GM18858 (cell line): Measurements from ENCODE around the gene RASL11A.
"Not testable (repeated sequence)": the region's sequence is repeated elsewhere in the genome, so short reads cannot be mapped to it uniquely, and the experiment has no call there.

Source experiments
- ATAC-seq: cut with Tn5 transposase; IDR thresholded peaks from one replicate; pipeline ENCODE4 v1.9.1; 2021; ENCODE audit not compliant: unreplicated experiment

Gene RASL11A

GRCh38 chr13:27267596-27267995 lies 3.0 kb upstream of the RASL11A start:
- ATAC-seq = no peak

DNA sequence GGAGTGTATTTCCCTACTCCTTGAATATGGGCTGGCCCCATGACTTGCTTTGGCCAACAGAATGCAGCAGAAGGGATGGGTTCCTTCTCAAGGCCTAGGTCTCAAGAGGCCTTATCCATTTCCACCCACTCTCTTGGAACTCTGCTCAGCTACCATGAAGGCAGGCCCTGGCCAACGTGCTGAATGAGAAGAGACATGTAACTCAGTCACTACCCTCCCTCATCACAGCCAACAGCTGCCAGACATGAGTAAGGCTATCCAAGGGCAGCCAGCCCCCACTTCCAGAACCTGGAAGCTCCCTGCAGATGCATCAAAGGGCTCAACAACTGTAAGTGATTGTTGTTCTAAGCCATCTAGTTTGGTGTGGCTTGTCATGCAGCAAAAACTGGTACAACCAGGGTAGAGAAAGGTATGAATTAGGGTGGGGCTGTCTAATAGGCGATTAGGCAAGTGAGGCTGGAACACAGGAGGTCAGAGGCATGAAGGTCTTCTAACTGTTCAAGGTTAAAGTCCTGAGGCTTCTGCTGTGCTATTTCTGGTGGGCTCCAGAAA lies 1.4 kb upstream of the RASL11A start:
- ATAC-seq = no peak

GRCh38 chr13:27271570-27272096 lies 1.0 kb downstream of the RASL11A start:
- ATAC-seq = no peak

DNA sequence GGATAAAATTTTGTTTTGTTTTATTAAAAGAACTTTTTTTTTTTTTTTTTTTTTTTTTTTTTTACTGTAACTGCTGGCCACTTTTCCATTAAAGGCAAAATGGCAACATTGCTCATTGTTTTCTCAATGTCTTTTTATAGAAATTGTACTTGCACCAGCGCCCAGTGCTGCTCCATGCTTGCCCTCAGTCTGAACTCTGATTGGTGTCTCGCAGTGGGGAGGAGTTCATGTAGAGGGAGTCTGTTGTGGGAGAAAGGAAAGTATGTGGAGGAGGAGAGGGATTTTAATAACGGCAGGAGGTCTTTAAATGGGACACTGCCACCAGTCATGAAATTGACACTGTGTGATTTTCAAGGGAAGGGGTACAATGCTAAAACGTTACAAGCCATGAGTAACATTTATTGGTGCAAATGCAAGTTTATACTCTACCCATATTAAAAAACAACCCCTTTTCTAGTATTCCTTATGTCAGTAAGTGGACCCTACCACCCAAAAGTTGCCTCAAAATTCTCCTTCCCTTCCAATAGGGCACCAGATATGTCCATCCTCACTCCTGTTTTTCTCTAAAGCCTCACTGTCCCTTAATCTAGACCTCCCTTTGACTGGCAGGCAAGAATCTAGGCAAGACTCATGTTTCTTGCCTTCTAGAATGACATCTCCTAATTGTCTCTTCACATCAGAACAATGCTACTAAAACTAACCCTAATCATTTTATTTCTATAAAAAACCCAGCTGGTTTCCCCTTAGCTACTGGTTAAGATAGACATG lies 3.2 kb downstream of the RASL11A start:
- no peak for ATAC-seq

- no peak for ATAC-seq
Observed at GRCh38 chr13:27274631-27275030, 4.0 kb downstream of the RASL11A start.

DNA sequence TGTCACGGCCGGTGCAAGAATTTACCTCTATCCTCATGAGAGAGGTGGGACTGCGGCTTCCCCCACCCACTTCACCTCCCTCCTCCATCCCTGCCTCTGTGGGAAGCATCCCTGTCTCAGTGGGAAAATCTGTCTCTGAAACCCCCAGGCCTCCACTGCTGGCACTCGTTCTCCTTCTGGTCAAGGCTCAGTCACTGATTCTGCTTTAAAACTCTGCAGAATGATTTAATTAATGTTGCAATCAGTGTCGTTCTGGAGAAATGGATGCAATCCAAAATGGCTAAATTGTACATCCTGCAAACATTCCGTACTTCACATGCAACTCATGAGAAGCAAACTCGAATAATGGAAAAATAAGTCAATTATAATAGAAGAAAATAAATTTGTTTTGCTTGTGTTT lies 5.6 kb downstream of the RASL11A start:
- no peak for ATAC-seq

- ATAC-seq = no peak
Observed at GRCh38 chr13:27279506-27279905, 8.9 kb downstream of the RASL11A start.

DNA sequence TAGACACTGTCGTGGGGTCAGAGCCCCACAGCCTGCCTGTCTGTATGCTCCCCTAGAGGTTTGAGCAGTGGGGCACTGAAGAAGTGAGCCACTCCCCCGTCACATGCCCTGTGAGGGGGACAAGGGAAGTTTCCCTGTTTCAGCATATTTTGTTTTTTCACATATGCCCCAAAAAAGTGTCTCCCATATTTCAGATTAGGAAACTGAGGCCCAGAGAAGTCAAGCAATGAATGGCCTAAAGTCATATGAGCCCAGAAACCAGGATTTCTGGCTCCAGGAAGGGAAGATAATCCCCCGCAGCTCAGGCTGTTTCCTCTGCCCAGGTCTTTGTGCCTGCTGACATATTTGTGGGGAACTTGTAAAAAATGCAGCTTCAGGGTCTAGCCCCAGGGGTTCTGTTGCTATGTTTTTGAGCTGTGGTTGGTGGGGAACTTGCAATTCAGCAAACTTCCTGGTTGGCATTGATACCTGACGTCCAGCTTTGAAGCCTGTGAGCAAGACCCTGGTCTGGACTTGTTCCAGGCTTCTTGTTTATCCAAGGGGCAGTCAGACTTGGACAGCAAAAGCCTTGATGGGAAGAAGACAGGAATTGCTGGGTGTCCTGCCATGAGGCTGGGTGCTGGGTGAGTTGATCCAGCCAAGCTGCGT lies 9.5 kb downstream of the RASL11A start:
- no peak for ATAC-seq

DNA sequence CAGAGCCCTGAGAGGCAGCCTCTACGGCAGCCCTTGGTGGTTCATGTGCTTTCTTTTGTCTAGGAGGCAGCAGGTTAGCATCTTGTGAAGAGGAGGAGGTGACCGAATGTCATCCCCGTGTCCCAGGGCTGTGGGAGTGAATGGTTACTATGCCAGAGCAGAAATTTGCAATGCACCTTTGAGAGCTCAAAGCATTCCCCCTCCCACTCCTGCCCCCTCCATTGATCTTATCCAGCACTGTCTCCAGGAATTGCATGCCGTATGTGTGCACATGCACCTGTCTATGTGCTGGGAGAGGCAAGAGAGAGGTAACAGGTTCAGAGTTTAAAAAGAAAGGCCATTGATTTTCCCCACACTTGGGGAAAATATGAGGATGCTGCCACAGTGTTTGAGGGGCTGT lies 10.2 kb downstream of the RASL11A start:
- ATAC-seq = no peak

DNA sequence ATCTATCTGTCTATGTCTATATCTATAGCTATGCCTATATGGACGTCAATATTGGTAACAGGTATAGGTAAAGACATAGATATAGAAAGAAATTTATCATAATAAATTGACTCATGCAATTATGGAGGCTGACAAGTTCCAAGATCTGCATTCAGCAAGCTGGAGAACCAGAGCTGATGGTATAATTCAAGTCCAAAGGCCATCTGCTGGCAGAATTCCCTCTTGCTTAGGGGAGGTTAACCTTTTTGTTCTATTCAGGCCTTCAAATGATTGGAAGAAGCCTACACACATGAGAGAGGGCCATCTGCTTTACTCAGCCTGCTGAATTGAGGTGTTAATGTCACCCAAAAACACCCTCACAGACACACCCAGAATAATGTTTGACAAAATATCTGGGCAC lies 10.8 kb downstream of the RASL11A start:
- ATAC-seq = no peak

DNA sequence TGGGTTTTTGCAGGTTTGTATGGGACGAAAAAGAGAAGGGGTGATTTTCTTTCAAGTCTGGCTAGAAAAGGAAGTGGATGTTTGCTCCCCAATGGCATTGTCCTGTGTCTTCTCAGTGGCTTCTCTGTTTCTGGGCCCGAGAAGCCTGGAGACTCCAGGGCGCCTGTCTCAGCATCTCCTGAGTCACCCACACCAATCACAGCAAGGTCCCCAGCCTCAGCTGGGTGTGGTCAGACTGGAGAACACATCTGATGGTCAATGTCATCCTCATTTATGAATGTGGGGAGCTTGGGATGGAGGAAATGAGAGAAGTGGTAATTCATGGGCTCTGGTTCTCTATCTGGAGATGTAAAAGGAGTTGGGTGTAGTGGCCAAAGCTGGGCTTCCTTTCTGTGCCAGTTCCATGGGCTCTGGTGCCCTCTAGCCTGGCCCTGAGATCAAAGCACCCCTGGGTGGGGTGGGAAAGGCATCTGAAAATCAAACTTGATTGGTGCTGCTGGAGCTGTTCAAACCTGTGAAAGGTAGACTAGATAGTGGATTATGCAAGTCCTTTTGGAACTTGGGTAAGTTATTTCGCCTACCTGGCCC lies 13.4 kb downstream of the RASL11A start:
- ATAC-seq = no peak

GRCh38 chr13:27288392-27288791 lies 17.8 kb downstream of the RASL11A start:
- ATAC-seq = no peak

DNA sequence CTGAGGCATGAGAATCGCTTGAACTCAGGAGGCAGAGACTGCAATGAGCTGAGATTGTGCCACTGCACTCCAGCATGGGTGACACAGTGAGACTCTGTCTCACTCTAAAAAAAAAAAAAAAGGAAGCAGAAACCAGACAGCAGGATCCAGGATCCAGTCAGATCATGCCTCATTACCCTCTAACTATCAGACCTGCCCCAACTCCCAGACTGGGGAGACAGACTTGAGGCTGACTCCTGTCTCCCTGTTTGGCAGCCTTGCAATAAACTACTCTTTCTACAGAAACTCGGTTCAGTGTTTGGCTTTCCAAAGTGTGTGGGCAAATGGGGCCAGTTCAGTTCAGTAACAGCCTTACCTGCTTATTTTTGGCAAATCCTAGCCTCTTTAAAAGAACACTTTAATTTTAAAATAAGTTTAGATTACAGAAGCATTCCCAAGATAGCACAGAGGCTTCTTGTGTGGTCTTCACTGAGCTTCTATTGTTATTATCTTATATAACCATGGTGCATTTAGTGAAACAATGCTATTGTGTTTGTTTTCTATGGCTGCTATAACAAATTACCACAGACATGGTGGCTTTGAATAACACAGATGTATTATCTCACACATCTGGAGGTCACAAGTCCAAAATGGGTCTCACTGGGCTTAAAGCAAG lies 18.5 kb downstream of the RASL11A start:
- no peak for ATAC-seq

DNA sequence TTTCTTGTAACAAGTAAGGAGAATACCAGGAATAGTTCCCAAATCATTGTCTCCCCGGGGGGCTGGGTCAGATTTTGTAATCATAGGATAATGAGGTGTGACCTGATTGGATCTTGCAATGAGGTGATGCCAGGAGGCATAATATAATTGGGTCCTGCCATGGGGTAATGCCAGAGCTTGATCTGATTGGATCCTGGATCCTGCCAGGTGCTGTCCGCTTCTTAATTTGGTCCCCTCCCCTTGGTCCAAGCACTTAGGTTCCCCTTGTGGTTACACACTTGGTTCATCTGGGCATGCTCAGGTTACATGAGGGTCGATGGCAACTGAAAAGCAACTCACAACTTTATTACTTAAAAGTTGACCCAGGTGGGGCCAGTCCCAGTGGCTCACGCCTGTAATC lies 20.1 kb downstream of the RASL11A start:
- ATAC-seq = no peak

DNA sequence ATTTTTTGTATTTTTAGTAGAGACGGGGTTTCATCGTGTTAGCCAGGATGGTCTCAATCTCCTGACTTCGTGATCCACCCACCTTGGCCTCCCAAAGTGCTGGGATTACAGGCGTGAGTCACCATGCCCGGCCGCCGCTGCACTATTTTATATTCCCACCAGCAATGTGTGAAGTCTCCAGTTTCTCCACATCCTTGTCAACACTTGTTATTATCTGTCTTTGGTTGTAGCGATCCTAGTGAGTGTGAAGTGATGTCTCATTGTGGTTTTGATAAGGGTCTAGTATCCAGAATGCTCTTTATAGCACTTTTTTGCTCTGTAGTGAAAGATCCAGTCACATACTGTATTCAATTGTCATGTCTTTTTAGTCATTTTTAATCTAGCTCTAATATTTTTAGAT lies 21.3 kb downstream of the RASL11A start:
- not testable (repeated sequence) for ATAC-seq

DNA sequence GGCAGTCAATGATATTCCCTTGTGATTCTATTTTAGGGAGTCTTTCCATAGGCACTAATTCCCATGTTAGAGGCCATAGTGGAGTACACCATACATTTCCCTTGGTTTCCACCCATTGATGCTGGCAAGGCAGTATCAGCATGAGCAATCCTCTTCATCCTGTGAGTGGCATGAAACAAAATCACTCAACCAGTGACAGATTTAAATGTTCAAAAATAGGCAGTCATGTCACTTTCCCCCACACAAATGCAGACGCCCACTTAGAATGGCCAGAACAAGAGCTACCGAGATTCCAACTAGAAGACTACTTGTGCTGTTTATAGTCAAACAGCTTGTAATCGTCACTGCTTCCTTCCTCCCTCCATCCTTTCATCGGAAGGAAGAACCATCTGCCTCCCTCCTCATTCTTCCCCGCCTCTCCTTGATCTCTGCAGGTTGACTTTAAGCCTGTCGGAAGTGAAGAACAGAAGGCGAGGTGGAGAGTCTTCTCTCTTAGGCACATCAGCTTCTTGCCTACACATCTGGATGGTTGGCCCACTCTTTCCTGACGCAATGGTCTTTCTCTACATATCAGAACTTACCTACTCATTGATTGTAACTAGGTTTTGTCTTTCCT lies 22.6 kb downstream of the RASL11A start:
- ATAC-seq = no peak

- no peak for ATAC-seq
Observed at GRCh38 chr13:27293873-27294515, 23.4 kb downstream of the RASL11A start.

DNA sequence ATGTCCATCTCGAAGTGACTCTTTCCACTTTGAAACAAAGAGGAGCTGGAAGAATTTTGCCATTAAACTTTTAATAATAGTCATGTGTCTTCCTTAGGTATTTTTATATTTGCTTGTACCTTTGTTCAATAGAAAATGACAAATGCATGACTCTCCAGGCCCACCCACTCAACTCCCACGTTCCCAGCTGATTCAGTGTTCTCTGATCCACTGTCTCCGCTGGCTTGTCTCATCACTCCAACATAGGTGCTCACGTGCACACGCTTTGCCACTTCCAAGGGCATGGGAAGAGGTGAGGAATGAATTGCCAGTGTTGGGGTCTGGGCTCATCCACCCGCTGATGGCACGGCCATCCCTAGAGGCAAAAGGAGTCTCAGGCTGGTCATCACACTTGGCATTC lies 24.5 kb downstream of the RASL11A start:
- ATAC-seq = no peak

- no peak for ATAC-seq
Observed at GRCh38 chr13:27295660-27296059, 25.0 kb downstream of the RASL11A start.

DNA sequence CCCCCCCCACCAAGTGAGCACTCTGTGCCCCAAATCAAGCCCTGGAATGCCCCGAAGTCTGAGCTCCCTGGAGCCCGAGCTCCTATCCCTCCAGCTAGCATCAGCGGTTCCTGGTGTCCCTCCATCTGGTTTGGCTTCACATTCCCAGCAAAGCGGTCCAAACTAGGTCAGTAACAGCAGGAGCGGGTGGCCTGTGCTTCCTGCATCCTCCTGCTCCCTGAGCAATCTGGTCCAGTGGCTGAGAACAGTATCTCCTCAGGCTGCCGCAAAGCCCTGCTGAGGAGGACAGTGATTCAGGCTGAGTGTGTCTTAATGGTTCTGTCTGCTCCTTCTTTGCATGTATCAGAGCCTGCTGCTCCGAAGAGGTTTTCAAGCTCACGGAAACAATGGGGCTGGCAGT lies 25.9 kb downstream of the RASL11A start:
- no peak for ATAC-seq
